ENCODE data around the gene SSR2.
"Not testable (repeated sequence)": the region's sequence is repeated elsewhere in the genome, so short reads cannot be mapped to it uniquely, and the experiment has no call there.

The SSR2 gene

DNA sequence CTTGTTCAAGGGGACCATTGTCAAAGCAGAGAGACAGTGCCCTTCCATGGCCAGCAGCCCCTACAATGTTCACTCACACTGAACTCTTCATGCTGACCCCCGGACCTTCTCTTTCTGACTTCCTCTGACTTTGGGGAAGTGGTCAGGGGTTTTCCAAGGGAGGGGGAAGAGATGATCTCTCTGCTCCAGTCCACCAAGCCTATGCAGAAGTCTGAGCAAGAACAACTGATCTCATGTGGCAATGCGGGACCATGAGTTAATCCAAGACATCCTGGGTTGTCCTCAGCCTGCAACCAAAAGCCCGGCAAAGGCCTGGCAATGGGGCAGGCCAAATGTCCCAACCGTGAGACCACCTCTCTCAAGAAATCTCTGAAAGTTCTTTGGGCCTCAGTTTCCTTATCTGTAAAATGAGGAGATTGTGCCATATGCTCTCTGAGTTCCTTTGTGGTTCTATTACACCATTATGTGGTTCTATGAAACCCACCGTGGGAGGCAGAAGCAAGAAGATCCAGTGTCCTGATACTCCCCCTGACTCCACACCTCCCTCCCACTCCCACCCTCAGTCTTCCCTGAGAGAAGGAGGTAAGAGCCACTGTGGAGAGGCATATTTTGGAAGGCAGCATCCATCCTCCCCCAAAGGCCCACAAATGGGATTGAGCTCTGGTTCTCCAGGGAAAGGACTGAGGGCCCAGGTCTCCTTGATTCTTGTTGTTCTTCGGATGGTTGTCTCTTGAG lies 30.6 kb downstream of the SSR2 start:
- no peak for DNase-seq

DNA sequence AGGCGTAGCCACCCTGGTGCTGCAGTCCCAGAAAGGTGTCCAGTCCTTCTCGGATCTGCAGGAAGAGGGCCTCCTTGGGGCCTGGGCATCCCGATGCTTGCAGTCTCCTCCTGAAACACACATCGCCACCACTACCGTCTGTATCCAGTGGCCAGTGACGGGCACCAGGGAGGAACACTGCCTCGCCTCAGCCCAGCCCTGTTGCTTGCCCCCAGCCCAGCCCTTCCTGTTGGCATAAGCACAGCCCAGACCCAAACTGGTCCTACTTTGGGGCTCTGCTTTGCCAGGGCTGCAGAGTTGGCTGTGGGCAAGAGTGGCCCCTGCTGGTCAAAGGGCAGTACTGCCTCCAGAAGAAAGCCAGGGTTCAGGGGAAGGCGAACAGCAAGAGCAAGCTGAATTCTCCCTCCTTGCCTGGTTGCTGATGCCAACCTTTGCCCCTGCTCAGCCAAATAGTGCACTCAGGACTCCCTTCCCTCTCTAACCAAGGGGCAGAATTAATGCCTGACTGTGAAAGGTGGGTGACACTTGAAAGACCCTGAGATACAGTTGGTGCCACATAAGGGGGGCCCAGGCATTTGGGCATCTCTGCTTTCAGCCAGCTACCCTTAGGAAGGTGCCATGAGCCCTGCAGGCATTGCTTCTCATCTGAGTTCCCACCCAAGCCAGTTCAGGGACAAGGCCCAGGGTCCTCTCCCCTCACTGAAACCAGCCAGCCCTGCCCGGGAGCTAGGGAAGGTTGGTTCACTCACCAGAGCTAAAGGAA lies 31.3 kb downstream of the SSR2 start:
- peak; percentile 84 for DNase-seq

DNA sequence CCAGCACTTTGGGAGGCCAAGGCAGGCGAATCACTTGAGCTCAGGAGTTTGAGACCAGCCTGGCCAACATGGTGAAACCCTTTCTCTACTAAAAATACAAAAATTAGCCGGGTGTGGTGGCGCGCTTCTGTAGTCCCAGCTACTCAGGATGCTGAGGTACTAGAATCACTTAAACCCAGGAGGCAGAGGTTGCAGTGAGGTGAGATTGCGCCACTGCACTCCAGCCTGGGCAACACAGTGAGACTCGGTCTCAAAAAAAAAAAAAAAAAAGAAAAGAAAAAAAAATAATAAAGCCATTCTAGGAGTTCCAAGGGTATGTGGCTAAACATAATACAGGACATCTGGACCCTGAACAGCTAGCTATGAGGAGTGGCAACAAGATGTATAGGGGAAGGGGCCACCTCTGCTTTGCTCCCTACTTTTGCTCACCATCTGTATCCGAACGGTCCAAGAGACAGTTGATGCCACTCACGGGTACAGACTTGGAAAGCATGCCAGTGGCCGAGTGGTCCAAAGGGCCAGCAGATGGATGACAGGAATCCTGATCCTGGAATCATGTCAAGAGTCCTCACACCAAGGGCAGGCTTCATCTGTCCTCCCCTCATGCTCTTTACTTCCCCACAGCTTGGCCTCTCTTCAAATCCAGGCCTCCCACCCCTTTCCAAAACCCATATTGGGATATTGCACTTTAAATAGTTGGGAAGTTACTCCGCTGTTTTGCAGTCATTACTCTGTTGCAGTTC lies 35.7 kb downstream of the SSR2 start:
- DNase-seq = not testable (repeated sequence)

DNA sequence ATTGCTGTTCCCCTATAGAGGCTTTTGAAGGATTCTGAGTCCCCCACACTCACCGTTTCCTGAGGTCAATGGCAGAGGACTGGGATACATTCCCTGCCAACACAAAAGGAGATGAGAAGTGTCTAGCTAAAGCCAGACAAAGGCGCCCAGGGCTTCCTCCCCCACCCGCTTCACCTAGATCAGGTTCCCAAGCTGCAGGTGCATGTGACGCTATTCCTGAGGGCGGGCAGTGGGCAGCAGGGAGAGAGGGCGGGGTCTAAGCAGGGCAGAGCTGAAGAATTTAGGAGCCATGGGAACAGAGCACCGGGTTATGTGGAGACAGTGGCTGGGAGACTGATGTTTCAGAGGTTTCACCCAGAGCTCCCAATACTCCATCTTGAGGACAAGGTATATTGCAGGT lies 36.4 kb downstream of the SSR2 start:
- no peak for DNase-seq

DNA sequence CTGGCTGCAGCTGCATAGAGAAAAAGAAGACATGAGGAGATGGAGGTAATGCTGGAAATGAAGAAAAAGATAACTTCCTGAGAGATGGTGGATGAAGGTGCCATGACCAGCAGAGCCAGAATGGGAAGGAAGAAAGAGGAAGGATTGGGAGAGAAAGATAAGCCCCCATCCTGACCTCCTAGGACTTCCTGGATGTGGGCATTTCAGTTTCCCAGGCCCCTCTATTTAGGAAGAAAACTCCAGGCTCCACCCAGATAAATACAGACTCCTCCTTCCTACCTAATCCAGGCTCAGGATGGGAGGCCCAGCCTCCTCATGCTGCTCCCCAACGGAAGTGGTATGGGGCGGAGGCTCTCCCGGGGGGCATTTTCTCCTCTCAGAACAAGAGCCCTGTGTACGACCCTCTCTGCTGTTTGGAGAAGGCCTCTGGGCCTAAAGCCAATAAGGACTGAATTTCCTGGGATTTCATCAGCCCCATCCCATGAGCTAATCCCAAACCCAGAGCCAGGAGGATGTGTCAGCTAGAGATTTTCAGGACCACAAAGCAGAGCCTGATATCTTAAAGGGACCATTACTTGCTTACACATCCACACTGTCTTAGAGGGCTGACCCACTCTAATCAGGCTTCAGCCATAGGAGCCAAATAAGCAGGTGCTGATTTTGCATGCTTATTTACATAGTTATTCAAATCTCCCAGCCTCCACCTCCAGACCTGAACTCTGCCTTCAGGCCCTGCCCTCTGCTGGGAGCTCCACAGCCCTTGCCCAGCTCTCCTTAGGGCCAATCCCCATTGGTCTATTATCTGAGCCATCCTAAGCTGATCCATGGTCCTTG lies 37.3 kb downstream of the SSR2 start:
- DNase-seq = no peak

DNA sequence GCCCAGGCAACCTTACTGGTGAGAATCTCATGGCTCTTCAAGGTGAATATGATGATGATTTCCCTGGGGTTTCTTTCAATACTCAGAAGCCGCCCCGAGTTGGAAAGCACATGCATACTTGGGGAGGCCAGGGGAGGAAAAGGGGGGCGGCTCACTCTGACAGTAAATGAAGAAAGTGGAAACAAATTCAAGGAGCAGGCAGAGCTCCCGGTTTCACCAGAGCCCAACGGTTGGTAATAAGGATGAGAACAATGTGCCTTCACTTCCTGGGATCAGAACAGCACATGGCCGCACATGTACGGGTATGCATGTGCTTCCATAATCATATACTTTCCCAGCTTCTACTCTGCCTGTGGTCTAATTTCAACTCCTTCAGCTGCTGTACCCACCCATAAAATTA lies 38.6 kb downstream of the SSR2 start:
- no peak for DNase-seq

DNA sequence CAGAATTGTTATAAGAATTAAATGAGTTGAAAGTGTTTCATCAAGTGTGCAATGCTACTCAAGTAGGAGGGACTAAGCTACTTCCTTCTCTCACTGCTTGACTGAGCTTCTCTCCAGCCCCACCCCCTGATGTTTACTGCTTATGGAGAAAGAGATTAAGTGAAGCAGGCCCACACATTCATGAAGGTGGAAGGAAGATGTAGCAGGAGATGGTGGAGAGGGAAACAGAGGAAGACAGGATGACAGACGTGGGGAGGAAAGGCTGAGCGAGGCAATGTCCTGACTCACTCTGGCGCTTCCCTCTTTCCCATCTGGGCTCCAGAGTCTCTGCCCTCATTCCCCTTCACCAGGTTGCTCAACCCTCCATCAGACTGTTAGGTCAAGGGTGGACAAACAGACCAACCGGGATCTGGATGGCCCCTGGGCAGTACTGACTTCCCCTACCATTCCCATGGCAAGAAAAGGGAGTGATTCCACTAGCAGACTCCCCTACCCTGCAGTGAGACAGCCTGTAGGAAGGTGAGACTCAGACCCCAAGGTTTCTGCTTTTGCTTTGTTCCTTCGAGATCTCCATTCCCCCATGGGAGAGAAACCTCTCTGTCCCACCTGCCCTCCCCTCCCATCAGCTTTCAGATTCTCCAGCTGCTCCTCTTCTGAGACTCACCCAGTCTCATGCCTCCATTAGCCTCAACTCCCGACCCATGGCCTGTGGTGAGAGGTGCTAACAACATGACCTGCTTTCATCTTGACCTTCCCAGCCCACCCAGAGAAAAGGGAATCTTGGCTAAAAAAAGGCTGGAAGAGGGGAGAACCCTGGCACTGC lies 39.3 kb downstream of the SSR2 start:
- no peak for DNase-seq

DNA sequence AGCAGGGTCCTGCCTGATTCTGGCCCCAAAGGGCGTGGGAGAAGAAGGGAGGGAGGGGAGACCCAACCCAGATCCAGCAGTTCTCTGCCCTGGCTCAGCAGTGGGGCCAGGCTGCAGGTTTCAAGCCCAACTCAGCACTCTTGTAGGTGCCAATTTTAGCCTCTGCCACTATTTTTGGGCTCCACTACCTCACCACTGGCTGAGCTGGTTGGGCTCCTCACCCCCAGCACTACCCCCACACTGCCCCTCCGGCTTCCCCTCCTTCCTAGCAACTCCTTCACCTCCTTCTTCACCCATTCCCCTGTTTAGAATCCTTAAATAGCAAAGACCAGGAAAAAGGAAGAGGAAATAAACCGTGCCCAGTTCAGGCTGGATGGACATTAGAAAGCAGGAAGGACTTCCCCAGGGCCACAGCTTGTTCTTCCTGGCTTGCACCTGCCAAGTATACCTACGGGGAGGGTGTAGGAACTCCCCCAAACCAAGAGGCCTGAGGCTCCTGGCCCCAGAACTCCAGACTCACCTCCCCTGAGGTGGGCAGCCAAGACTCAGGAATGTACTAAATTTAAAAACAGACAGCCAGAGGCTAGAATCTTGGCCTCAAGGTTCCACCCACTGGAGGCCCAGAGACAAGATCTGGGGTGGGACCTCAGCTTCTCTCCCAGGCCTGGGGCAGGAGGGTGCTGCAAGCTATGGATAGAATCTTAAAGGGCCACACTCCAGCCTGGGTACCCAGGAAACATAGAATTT lies 41.0 kb downstream of the SSR2 start:
- DNase-seq = no peak

DNA sequence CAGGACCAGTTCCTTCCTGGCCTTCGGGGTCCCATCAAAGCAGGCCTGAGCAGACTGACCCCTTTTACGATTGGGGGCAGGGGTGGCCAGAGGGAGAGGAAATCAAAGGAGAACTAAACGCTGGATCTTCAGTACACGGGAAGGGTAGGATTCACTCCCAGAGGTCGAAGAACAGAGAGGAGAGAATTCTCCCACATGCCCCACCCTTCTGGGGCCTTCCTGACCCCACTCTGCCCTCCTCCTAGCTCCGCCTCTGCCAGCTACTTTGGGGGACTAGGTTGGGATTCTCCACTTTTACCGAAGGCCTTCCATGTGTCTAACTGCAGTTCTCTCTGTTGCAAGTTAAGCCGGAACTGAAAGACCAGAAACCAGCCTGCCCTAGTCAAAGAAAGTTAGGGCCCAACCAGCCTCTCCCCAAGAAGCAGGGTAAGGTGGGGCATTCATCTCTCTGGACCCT lies 41.8 kb downstream of the SSR2 start:
- DNase-seq = peak; percentile 33

DNA sequence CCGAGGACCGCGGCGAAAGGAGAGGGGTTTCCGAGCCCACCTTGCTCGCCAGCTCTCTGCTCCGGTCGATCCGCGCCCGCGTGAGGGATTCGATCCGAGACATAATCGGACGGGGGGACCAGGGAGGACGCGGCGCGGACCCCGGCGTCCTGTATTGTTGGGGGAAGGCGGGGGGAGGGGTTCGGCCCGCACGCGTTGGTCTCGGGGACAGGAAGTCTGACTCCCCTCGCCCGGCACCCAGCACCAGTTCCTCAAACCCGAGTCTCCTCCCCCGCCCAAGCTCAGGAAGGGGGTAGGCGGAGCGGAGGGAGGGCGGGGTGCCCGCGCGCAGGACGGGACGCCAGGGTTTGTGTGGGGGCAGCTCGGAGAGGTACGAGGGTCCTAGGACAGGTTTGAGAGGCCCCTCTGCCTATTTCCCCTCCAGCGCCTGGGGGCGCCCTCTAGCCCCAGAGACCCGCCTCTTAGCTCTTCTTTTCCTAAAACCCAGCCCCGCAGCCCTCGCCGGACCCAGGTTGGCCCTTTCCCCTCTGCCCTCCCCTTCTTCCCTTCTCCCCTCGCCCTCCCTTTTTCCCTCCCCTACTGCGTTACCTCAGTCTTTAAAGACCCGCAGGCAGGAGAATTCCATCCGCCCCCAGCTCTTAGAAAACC lies 42.3 kb downstream of the SSR2 start, which contains the start of gene ARHGEF2:
Gene ARHGEF2 (minus strand): TSS at position 223 of the 648 bp plus-strand sequence. CDS start 120 bp downstream, at position 103.
- peak; percentile 89 for DNase-seq

DNA sequence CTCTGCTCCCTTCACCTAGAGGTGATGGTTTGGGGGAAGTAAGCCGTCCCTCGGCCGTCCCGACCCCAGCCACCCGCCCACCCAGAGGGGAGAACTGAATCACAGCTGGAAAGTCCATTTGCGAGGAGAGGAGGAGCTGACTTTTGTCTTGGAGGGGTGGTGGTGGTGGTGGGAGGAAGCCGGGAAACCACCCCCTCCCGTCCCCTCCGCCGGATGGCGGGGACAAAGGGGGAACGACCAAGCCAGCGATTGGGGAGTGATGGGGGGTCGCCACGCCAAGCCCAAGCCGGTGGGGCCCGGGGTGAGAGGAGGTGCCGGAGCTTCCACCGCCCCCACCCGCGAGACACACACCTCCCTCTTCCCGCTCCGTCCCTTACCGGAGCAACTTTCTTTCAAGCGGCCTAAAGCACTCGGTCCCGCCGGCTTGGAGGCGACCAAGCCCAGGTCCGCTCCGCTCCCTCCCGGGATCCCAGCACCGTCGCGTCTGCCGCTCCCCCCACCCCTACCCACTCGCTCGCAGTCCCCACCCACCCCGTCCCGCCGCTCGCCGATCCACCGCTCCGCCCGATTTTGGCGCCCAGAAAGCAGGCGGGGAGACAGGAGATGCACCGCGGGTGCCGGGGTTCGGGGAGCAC lies 42.9 kb downstream of the SSR2 start:
- peak; percentile 31 for DNase-seq

DNA sequence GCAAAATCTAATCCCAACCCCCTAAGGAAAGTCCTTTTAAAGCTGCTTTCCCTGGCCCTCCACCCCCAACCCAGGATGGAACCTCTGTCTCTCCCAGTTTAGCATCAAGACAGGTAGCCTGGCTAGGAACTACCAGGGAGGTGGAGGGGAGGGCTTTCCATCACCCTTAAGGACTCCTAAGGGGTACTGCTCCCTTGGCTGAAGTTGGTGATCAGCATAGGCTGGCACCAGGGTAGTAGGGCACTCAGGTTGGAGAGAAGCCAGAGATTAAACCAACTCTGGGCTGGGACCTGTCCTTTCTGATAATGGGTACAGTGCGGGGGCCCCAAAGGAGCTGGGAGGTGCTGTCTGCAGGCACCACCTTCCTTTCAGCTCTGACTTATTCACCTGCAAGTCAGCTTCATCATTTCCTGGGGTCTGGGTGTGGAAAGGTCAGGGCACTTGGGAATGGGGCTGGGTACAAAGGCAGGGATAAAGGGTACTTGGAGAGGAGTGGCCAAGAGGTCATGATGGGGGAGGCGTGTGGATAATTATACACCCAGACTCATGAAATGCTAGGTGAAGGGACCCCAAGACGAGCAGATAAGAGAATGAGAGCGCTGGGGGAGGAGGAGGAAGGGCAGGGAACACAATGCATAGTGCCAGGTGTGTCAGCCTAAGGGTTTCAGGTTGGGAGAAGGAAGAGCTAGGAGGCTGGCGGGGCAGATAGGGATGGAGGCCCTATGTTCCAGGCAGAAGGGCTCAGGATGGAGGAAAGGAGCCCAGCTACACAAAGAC lies 43.6 kb downstream of the SSR2 start:
- peak; percentile 18 for DNase-seq

DNA sequence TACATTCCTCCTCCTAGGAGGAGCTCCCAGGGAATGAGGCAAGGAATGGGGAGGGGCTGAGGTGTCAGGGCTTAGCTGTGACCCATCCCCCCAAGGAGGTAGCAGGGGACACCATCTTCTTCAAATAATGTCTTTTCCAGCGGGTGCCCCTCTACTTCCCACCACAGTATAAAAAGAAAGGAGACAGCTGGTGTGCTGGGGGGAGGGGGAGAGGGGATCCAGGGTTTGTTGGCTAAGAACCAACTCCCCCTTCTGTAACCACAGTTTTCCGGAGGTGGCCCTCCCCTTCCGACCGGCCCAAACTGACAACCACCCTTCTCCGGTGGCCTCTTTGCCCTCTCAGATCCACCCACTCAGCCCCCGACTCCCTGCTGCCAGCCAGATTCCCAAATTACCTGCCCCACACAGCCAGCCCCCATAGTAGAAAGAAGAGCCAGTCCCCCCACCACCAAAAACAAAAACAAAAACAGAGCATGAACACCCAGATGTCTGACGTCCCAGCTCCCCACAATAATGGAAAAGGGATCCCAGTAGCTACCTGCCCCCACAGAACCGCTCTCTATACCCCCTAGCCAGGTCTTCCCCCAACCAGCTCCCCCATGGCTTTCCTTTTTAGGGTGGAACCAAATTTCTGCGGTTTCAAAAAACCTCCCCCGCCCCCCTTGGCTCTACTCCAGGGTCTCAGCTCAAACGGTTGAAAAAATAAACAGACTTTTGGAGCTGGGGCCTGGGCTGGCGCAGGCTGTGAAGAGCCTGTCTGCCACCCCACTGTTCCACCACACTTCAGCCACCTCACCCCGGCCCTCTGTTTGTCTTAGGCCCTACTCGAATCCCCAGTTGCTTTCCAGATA lies 44.5 kb downstream of the SSR2 start:
- DNase-seq = peak; percentile 56

DNA sequence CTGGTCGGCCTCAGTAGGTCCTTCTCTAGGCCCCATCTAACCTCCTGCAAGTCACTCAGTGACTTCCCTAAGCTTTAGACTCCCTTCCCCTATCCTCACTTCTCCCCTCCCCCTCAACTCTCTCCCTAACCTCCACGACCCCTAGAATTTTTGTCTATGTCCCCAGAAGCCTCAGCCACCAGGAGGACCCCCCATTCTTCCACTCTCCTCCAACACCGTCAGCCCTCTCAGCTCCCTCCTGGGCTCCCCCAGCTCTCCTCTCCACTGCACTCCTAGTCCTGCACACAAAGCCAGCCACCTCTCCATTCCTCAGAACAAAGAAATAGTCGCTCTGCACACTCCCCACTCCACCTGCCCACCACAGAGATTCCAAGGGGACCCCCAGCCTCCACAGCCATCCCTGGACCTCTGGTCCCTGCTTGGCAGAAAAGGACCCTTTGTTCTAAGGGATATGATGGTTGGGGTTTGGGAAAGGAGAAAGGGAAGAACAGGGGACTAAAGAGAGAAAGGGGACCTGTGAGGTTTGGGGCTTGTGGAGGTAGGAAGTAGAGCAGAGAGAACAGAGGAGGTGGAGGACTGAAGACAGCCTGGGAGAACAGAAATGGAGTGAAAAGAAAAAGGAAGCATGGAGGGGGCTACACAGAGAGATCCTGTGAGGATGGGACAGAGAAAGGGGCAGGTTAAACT lies 45.2 kb downstream of the SSR2 start:
- DNase-seq = no peak

DNA sequence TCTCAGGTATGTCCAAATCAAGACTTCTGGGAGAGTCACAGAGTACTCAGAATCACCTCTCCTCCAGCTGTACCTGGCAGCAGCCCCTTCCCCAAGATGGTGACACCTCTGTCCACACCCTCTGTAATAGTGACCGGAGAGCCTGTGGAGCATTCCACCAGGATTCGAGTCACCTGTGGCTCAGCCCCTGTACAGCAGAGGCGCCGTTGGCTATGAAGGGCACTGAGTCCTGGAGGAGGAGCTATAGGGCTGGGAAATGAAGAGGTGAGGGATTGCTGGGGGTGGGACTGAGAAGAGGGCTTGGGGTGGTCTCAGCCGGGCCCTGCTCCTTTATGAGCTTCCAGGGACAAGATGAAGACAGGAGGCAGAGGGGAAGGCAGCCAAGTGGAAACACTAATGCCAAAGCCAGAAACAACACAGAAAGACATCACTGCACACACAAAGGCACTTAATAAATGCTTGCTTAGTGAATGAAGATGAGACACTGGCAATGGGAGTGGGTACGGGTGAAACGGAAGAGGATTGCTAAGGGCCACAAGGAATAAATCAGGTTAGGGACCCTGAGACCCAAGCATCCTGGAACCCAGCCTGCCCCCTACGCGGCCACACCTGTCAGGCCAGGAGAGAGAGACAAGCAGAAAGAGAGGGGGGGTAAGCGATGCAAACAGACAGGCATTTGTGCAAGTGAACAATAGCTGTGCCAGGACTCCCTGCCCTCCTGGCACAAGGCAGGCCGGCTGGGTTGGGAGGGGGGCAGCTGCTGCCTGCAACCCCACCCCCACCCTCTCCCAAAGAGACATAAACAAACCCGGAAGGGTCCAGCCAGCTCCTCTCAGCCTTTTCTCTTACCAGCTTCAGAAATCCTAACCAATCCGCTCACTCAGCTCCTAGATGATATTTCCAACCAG lies 46.3 kb downstream of the SSR2 start:
- DNase-seq = no peak

DNA sequence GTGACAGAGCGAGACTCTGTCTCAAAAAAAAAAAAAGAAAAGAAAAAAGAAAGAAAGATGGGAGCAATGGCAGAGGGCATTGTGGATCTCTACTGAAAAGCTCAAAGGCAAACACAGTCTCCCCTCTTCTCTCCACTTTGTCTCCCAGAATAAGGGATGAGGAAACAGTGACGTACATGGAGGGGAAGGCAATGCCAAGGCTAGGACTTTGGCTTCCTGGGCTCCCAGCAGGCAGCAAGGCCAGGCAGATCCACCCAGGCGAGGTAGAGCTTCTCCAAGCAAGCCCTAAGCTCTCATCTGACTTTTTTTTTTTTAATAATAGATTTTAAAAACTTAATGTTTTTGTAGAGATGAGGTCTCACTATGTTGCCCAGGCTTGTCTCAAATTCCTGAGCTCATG lies 47.0 kb downstream of the SSR2 start:
- DNase-seq = no peak

Measured in activated CD4-positive, alpha-beta T cell treated with anti-CD3 and anti-CD28 coated beads, Interleukin-2, amount 50 U/mL, for 16 hours (primary cell).